Epithelial cell of prostate (primary cell): ENCODE measurements around the gene TRAF7.

Source experiments
- DNase-seq: peaks from one replicate; pipeline ENCODE4 v3.0.0-alpha.2; 2011; ENCODE audit warnings: low read depth, low spot score
- H3K27ac ChIP-seq: fragments of 450-650 bp; 2 replicates; pipeline ENCODE4 v1.5.1; 2017; ENCODE audit warnings: mild to moderate bottlenecking

TRAF7 gene

DNA sequence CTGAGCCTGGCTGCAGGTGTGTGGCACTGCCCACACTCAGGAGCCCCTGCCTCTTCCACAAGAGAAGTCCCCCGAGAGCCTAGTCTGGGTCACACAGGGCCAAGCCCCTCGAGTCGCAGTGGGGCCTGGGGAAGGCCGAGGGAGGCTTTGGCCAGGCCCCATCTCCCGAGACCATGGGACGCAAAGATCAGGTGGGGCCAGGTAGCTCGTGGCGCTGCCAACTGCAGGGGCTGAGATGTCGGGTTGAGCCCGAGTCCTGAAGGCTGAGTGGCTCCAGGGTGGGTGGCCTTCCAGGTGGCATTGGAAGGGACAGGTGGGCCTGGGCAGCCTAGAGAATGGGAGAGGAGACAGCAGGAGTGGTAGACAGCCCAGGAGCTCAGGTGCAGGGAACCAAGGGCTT is 6.3 kb downstream of the TRAF7 start:
- DNase-seq, result no peak

DNA sequence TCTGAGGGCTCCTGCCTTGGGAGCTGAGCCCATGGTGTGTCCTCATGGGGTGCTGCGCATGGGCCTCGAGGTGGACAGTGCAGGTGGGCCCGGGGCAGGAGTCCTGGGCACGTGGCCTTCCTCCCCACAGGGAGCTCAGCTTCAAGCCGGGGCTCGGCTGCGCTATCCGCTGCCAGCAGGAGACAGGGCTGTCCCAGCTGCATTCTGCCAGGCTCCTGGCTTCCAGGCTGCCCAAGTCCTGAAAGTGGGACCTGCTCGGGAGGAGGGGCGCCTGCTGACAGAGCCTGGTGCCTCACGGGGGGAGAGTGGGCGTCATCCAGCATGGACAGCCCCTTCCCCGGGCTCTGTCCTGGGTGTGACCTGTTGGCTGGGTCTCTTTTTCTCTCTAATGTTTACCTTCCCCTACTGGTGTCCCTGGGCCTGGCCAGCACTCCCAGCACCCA is 7.1 kb downstream of the TRAF7 start:
- DNase-seq, result no peak
- H3K27ac ChIP-seq, result peak overlapping the region; percentile 82

More for the DNA sequence above, 6.3 kb downstream of the TRAF7 start:
- H3K27ac ChIP-seq, result peak overlapping the region; percentile 82

DNA sequence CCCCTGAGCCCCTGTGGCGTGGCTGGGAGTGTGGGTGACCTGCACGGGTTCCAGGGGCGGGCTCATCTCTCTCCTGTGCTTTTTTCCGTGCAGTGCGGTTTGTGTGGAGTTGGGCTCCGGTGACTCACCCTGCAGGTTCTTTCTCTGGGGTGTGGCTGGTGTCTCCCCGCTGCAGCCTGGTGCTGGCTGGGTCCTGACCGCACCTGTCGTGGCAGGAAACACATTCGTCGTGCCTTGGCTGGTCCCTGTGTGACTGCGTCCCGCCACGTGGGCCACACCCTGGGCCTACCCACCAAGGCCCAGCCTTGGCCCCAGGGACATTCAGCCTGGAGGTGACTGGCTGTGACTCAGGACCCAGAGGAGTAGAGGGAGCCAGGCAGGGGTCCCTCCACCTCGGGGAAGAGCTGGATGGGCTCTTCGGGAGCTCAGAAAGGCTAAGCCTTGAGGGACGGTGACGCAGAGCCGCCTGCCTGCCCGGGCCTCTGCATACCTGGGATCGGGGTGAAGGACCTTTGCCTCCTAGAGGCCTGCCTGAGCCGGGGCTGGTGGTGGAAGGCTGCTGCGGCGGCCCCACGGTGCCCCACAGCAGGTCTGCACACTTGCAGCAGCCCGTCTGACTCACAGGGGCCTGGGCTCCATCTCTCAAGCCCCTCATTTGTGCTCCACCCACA is 7.8 kb downstream of the TRAF7 start:
- peak; percentile 63 for DNase-seq
- H3K27ac ChIP-seq, result peak overlapping the region; percentile 82

DNA sequence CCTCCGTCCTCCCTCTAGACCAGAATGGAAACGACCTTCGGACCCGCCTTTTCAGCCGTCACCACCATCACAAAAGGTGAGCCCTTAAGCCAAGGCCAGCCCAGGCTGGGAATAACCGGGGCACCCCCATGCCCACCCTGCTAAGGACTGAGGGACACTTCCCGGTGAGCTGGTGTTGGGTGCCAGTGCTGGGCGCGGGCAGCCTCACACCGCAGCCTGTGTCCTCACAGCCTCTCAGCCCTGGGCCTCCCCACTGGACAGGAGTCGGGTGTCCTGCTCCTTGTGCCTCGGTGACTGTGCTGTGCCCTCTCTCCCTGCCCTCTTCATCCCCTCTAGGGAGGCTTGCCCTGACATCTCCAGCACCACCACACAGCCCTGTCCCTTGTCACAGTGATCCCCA is 10.3 kb downstream of the TRAF7 start:
- no peak for DNase-seq
- H3K27ac ChIP-seq, result no peak overlapping the region

DNA sequence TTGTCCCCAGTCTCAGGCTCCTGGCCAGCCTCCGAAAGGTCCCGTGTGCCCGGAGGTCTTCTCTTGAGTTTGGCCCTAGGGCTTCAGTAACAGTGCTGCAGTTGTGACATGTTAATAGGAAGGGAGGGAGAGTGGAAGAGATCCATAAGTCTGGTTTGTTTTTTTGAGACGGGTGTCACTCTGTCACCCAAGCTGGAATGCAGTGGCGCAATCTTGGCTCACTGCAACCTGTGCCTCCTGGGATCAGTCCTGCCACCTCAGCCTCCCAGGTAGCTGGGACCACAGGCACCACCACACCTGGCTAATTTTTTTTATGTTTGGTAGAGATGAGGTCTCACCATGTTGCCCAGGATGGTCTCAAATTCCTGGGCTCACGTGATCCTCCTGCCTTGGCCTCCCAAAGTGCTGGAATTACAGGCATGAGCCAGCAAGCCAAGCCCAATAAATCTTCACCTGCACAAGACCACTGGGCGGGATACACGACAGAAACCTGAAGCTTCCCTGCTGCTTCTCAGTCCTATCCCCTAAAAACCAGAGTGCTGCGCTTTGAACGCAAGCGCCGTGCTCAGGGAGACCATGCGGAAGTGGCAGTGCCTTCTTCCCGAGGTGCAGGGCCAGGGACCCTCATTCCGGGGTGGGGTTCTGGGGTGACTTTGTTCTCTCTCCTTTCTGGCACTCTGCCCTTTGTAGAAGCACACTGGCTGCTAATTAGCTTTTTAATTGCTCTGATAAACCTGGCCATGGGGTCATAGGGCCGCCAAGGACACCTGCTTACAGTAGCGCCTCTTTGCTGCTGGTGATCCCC is 10.9 kb downstream of the TRAF7 start:
- no peak for DNase-seq
- H3K27ac ChIP-seq, result no peak overlapping the region

DNA sequence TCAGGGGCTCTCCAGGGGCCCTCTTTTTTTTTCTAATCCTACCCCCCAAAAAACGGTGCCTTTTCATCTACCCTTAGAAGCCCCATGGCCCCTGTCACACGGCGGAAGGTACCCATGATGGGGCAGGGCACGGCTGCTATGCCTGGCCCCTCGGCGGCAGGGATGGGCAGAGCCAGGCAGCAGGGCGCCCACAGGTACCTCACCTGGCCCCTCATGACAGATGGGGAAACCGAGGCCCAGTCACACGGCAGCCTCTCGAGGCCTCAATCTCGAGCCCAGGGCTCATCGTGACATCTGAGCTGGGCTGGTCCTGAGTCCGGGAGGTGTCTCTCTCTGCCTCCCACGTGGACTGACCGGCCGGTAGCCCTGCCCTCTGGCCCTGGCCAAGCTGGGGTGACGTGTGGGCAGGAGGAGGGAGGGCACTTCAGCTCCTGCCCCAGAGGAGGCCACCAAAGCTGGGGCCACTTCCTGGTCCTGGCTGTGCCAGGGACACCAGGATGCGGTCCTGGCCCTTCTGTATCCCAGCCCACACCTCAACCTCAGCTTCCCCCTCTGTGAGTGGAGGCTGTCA is 11.6 kb downstream of the TRAF7 start:
- DNase-seq, result no peak
- no peak overlapping the region for H3K27ac ChIP-seq

DNA sequence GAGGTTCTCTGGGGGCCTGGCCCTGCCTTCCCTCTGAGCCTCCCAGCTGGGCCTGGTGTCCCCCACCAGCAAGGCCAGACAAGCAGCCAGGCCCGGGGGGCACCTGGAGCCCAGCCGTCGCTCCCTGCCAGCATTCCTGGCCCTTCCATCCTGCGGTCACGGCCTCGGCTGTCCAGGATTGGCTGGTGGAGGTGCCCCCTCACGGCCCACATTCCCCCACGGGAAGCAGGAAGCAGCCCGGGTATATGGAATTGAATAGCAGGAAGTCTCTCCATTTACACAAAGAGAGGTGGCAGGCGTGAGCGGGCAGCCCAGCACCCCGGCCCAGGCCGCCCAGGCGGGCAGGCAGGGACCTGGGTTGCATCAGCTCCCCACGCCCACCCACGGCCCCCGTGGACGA is 14.5 kb downstream of the TRAF7 start:
- DNase-seq, result no peak

DNA sequence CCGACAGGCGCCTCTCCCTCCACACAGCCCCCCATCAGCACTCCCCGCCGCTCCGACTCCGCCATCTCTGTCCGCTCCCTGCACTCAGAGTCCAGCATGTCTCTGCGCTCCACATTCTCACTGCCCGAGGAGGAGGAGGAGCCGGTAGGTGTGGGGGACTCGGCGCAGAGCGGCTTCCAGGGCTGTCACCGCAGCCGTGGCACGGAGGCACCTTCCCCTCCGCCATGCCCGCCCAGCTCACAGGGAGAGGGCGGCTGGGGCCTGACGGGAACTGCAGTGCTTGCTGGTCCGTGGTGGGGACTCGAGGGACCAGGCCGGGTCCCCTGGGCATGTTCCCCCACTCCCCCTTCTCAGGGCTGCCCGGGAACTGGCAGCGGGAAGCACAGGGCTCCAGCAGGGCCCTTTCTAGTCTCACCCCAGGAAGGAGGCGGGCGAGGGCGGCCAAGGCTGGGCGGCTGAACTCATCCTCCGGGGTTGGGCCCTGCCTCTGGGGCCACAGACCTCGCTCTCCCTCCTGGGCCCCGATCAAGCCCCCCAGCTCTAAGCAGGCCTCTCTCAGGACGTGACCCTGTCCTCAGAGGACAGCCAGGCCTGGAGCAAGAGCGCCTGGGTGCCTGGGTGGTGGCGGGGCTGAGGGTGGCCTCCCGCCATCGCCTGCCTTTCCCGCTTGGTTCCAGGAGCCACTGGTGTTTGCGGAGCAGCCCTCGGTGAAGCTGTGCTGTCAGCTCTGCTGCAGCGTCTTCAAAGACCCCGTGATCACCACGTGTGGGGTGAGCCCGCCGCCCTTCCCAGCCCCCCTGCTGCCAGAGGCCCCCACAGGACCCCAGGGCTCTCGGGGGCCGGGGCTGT is 15.2 kb downstream of the TRAF7 start:
- DNase-seq, result no peak
- no peak overlapping the region for H3K27ac ChIP-seq

More for the DNA sequence above, 14.5 kb downstream of the TRAF7 start:
- no peak overlapping the region for H3K27ac ChIP-seq

DNA sequence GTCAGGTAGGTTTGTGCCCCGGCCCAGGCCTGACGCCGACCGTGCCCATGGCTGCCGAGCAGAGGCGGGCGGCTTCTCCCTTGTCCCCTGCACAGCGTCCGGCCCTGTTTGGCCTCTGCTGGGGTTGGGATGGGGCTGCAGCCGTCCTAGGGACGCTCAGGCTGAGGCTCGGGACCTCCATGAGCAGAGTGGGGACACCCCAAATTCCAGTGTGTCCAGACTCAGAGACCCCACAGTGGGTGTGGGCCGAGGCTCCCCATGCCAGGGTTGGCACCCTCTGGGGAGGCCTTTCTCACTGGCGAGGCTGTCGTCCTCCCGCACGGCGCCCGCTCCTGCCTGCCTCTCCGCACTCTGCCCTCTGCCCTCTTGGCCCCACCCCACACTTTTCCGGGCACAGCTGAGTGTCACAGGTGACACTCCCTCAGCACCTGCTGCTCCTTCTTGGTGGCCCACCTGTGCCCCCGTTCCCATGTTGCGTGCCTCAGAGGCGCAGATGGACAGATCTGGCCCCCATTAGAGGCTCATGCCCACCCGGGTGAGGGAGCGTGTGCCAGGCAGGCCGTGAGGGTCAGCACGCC is 16.1 kb downstream of the TRAF7 start:
- no peak overlapping the region for H3K27ac ChIP-seq
- DNase-seq, result no peak

DNA sequence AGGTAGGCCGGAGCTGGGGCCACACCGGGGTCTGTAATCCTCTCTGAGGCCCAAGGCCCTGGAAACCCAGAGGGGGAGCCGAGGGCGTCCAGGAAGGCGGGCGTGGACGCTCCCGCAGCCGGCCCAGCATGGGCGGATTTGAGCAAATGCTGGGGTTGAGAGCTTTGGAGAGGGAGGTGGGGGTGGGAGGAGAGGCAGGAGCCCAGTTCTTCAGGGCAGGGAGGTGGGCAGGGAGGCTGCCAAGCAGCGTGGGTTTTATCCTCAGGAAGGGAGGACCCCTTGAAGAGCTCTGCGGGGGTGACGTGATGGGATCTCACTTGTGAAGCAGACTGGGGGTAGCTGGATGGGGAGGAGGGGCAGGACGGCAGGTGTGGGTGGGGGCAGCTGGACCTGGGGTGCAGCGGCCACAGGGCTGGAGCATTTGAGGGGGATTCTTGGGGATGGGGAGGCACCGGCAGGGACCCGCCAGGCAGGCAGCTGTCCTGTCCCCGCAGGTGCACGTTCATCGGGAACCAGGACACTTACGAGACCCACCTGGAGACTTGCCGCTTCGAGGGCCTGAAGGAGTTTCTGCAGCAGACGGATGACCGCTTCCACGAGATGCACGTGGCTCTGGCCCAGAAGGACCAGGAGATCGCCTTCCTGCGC is 17.2 kb downstream of the TRAF7 start:
- no peak overlapping the region for H3K27ac ChIP-seq
- DNase-seq, result no peak

DNA sequence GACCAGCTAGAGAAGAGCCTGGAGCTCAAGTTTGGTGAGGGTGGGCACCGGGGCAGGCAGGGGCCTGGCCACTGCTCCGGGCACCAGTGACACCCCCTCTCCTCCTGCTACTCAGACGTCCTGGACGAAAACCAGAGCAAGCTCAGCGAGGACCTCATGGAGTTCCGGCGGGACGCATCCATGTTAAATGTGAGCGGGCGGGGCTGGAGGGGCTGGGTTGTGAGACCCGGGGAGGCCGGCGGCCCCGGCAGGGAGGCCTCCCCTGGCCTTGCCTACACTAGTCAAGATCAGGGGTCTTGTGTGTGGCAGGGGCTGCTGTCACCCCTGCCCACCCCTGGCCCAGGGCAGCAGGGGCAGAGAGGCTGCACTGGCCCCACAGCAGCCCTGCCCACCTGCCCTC is 17.8 kb downstream of the TRAF7 start:
- DNase-seq, result no peak
- no peak overlapping the region for H3K27ac ChIP-seq

DNA sequence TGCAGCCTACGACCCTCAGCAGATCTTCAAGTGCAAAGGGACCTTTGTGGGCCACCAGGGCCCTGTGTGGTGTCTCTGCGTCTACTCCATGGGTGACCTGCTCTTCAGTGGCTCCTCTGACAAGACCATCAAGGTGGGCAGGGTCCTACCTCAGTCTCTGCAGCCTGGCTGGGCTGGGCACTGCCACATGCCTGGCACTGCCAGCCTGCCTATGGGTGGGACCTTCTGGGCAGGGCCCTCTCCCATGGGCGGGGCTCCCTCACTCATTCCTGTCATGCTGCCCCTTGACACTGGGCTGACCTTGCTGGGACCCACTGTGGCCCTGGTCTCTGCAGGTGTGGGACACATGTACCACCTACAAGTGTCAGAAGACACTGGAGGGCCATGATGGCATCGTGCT is 18.3 kb downstream of the TRAF7 start:
- no peak for DNase-seq
- H3K27ac ChIP-seq, result no peak overlapping the region

DNA sequence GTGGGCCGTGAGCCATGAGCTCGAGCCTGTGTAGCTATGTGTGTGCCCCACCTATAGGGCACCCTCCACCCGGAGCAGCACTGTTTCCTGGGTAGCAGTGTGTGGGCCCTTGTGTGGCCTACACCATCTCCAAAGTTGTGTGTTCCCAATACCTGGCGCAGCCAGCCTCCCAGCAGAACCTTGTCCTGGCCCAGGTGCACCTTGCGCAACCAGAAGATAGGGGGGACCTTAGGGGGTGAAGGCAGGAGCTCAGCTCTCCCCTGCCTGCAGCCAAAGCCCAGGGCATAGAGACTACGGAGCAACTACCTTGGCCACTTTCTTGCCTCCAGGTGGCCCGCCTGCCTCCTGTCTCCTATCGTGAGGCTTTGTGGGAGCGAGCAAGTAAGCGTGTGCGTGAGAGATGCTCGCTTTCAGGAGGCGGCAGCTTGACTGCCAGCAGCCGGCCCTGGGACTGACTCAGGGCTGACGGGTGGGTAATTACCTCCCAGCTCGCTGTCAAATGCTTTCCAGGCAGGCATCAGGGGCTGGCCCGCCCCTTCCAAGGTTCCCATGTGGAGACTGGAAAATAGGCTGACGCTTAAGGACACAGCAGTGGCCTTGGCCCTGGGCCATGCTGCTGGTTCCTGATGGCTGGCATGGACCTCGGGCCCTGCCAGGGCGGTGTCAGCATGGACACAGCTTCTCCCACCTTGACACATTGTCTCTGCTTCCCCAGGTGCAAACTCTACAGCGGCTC is 19.0 kb downstream of the TRAF7 start:
- no peak for DNase-seq
- no peak overlapping the region for H3K27ac ChIP-seq

DNA sequence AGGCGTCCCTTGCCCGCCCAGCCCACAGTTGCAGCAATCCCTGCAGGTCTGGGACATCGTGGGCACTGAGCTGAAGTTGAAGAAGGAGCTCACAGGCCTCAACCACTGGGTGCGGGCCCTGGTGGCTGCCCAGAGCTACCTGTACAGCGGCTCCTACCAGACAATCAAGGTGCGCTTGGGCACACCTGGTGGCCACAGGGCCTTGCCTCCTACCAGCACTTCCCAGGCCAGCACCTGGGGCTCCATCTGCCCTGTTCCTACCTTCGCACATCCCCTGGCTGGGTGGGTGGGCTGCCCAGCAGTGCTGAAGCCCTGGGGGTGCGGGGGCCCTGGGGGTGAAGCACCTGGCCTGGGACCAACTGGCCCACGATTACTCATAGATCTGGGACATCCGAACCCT is 19.9 kb downstream of the TRAF7 start:
- no peak for DNase-seq
- H3K27ac ChIP-seq, result no peak overlapping the region

DNA sequence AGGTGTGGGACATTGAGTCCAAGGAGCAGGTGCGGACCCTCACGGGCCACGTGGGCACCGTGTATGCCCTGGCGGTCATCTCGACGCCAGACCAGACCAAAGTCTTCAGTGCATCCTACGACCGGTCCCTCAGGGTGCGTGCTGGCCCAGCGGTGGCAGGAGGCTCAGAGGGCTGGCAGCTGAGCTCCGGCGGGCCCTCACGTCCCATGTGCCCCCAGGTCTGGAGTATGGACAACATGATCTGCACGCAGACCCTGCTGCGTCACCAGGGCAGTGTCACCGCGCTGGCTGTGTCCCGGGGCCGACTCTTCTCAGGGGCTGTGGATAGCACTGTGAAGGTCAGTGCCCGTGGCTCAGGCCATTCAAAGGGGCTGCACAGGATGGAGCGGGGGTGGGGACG is 20.5 kb downstream of the TRAF7 start:
- DNase-seq, result no peak
- no peak overlapping the region for H3K27ac ChIP-seq

DNA sequence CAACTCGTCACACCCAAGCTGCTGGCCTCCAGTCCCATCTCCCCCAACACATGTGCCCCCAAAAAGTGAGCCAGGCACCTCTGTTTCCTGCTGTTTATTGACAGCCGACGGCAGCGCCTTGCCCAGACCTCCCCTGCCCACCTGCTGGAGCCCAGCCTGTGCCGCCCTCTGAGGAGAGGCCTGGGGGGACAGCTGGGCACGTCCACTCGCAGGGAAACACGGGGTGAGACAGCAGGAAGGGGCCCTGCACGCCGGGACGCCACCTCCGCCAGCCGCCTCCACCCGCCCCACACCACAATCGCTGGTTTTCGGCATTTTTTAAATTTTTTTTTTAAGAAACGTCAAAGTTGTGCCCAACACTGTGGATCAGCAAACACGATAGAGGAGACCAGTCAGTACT is 21.5 kb downstream of the TRAF7 start:
- no peak for DNase-seq
- H3K27ac ChIP-seq, result no peak overlapping the region

DNA sequence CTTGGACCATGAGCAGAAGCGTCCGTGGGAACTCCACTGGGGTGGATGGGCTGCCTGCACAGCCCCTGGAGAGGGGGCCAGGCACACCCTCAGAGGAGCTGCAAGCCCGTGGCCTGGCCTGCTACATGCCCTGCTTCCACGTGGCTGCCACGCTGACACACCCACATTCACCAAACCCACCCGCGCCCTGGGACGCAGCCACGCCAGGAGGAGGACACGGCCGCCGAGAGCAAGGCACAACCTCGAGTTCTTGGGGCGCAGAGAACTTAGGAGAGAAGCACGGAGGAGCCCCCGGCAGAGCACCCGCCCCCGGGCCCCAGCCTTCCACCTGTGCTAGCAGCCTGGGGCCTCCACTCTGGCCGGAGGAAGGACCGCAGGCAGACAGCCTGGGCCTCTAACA is 22.0 kb downstream of the TRAF7 start:
- no peak overlapping the region for H3K27ac ChIP-seq
- DNase-seq, result no peak

DNA sequence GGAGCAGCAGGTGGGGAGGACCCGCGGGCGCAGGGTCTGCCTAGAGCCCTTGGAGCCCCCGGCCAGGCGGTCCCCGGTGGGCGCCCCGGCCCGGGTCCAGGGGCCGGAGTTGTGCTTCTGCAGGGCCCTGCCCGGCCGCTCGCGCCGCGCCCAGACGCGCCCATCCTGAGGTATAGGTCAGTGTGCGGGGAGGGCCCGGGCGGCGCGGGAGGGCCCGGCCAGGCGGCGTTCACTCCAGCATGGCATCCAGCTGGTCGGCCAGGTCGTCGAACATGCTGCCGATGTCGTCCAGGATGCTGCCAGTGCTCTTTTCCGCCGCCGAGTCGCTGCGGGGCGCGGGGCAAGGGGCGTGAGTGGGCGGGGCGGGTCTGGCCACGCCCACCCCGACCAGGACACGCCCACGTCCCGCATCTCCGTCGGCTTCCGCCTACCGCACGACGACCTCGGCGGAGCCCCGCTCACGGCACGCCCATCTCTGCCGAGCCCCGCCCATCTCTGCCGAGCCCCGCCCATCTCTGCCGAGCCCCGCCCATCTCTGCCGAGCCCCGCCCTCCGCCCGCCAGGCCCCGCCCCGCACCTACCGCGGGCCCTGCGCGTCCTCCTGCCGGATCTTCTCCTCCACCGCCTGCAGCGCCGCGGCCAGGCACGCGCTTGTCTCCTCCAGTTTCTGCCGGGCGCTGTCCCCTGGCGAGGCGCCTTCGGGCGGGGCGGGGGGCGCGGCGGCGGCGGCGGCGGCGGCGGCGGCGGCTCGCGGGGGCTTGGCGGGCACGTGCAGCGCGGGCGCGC is 22.9 kb downstream of the TRAF7 start:
- no peak for DNase-seq
- no peak overlapping the region for H3K27ac ChIP-seq
